NCI-H82 treated with DMSO at 0.1 percent for 48 hours (cell line): ENCODE results near the gene AFAP1.

Source experiments
- DNase-seq: peaks from one replicate; lab custom pipeline; 2025; ENCODE audit not compliant: unreplicated experiment; lab: John Stamatoyannopoulos, UW

AFAP1 gene

DNA sequence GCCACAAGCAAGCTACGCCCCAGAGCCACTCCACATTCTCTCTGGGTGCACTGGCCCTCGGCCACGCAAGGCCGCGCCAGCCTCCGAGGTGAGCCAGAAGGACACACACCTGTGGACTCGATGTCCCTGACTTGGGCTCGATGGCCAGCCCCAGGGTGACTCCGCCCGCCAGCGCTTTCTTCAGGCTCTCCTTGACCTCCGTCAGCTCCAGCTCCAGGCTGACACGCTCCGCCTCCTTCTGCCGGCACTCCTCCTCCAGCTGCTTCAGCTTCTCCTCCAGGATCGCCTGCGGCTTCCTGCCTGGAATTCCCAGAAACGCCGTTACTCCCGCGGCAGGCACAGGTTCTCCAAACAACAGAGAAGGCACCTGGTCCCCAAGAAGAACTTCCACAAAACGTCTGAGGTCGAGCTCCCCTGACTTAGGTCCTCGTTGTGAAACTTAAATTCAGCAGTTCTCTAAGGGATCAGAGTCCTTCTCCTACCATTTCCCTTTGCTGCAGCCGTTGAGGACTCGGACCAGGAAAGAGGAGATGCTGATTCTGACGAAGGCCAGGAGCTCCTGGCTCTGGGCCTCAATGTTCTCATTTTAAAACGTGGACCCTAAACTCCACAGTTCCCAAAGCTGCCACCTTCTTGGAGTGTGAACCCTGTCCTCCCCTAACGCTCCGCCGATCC lies 166.8 kb downstream of the AFAP1 start:
- no peak for DNase-seq

DNA sequence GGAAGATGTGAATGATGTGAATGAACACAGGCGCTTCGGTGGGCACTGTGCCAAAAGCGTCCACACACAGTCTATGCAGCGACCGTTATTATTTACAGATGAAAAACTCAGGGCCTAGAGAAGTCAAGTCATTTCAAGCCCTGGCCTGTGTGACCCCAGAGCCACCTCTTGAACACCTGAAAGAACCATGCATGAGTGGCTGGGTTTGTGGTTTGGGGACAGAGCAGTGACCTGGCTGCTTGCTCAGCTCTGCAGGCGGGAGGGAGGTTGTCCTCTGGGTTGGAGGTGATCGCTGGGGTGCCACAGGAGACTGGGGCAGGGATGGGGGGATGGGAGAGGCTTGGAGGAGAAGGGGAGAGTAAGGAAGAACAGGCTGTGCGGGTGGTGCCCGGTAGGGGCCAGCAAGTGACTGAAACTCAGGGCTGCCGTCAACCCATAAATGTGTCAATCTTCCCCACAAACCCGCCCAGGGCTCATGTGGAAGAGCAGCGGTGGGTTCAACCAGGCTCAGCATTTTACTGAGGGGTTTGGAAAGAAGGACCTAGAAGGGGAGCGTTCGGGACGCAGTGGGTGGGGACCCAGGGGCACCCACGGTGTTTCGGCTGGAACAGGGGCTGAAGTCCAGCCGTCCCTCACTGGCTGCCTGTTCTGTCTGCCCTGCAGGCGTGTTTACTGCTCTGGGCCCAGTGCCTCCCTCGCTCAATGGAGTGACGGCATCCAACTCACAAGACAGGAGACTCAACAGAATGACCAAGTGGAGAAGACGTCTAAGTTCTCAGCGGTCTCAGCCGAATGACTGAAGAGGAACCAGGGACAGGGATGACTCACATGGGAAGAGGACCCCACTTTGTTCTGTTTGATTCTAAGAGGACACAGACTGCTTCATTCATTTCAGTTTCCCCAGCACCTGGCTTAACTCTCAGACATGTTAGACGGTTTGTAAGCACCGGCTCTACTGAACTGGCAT lies 167.8 kb downstream of the AFAP1 start:
- no peak for DNase-seq

DNA sequence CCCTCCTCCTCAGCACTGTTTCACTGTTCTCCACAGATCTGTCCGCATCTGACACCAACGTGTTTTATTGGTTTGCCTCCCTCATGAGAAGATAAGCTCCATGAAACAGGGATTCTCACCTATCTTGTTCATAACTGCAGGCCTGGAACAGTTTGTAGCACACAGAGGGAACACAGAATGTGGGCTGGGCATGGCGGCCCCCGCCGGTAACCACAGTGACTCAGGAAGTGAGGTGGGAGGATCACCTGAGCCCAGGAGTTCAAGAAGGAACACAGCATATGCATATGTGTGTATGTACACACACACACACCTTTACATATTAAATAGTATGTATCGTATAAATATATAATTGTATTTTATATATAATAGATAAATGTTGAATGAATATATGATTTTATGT lies 168.6 kb downstream of the AFAP1 start:
- DNase-seq: no peak

DNA sequence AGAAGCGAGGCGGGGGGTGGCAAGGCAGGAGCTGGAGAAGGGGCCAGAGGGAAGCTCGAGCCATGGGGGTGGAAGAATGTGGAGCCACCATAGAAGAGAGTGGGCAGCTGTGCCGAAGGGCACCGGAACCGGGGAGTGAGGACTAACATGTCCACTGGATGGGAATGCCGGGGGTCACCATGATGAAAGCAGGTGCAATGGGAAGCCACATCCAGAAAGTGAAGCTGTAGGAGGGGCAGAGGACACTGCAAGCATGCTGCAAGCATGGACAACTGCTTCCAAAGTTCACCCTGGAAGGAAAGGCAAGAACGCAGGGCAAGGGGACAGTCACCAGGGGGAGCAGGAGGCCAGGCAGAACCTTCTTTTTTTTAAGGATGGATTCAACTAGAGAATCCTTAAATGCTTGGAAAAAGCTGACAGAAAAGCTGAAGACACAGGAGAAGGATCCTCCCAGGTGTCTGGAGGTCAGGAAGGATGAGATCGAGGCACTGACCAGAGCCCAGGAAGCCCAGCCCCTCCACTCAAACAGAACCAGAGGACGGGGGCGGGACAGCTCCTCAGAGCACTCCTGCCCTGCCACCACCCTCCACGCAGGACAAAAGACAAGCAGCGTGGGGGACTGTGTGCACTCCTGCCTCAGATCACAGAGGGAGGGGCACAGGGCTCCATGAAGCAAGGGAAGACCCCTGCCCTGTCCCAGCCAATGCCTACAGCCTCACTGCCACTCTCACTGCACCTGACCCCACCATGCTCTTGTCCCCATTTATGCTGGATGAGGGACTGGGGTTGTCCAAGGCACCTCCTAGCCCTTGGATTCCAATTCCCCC lies 169.2 kb downstream of the AFAP1 start:
- no peak for DNase-seq

DNA sequence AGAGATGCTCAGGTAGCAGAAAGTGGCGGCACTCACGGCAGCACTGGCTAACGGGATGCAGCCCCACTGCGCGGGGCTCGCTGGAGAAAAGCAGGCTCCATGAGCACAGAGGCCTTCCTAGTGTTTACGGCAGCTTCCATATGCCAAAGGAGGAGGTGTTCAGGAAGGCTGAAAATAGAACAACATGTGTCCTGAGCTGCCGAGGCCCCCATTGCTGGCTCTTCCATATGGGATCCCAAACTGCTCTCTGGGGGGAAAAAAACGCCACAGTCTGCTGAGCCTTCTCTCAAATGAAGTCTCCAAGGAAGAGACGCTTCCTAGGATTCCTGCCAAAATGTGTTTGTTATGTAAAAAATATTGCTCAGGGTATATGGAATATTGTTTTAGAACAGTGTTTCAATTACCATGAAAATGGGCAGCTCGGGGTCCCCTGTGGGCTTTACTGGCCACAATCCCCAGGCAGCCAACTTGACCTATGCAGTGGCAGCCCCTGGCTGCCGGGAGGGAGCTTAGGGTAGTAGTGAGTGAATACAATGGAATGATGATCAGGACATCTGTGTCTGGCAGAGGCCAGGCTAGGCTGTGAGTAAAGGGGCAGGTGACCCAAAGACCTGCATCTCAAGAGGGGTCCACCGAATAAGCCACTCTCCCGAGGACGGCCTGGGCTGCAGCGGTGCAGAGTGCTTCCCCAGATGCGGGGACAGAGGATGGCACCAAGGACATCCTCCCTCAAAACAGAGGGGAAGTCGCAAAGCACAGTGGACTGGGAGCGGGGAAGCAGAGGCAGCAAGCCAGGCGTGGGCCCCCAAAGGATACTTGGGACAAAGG lies 170.1 kb downstream of the AFAP1 start:
- DNase-seq: no peak

DNA sequence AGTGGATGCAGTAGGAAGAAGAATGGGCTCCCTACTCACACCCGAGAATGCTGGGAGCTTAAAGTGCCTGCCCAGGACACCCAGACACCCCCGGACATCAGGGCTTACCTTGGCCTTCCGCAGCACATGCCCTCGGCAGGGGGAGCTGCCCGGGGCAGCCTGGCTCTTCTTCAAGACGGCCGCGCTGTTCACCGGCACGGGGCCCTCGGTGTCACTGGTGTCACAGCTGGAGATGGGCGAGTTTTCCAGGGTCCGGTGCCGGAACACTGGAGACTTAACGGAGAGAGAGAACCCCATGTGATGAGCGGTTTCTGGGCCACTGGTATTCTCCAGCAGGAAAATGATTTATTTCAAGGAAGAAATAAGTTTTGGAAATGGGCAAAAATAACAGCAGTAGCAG lies 170.9 kb downstream of the AFAP1 start:
- DNase-seq: no peak

DNA sequence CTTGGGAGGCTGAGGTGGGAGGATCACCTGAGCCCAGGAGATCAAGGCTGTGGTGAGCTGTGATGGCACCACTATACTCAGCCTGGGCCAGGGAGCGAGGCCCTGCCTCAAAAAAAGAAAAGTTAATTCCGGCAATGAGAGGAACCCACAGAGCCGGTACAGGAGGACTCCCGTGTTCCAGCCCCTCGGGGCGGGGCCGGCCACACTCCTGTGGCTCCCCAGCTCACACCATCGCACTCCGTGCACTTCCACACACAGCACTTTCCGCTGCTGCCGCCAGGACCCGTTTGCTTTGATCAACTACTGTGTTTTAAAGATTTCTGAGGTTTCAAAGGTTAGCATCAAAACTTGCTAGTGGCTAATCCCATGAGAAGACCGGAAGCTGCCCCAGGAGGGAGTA lies 171.7 kb downstream of the AFAP1 start:
- DNase-seq: no peak

DNA sequence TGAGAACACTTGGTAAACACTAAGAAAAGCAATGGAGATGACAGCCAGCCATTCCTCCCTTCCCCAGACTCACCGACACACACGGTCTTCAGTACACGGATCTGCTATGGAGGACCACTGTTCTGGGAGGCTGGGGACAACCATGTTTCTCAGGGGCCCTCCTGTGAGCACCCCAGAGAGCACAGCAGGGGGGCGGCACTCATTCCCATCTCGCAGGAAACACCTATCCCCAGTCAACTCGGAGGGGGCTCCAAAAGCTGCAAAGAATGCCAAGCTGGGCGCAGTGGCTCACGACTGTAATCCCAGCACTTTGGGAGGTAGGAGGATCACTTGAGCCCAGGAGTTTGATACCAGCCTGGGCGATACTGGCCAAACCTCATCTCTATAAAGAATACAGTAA lies 172.1 kb downstream of the AFAP1 start:
- DNase-seq: no peak

DNA sequence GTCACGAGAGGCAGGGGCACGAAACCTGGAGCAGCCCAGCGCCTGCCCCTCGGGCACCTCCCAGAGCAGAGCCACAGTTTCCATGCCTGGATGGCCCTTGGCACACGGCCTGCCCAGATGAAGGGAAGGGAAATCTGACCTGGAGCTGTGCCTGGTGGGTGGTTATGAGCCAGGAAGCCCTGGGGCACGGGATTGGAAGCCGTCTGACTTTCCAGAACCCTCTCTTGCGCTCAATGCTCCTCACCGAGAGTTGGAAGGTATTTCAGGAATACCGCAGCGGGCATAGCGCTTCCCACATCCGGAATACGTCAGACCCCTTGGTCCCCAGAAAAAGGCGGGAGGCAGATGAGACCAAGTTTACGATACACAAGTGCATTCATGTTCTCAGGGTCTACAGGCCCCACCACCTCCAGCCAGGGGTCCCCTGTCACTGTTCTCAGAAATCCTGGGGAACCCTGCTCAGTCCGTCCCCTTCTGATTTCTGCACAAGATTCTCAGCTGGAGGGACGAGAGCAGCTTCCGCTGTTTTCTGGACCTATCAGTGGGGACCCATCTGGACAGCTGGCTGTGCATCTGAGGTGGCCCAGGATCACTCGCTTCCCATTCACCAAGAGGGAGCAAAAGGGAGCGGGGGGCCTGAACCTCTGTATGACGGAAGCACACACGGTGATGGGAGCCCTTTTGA lies 172.9 kb downstream of the AFAP1 start:
- DNase-seq: no peak

DNA sequence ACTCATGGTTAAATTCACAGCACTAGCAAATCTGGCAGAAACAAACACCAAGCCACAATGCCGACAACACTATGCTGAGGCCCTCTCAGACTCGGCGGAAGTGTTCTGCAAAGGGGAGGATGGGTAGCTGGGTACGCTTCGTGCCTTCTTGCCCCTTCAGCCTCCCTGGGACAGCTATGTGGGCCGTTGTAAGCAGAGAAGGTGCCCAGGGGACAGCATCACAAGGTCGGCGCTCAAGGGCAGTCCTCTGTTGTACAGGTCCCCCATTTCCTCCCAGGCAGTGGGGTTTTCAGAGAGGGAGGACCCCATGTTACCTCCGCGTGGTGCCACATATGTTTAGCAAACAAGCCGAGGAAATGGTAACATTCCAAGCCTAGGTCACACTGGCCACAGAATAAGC lies 173.6 kb downstream of the AFAP1 start:
- no peak for DNase-seq

DNA sequence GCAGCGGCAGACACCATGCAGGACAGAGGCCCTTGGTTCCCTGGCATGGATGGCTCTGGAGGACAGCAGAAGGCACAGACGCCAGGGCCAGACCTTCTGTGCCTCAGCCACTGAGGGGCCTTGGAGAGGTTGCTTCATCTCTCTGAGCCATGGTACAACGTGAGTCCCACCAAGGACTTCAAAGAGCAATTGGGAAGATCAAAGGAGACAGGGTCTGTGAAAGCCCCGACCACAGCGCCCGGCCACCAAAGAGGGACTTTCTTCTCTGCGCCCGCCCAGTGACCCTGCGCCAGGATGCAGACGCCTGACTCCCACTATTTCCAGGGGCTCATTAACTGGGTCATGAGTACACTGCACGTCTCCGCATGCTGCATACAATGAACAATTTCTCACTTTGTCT lies 174.0 kb downstream of the AFAP1 start:
- DNase-seq: no peak

DNA sequence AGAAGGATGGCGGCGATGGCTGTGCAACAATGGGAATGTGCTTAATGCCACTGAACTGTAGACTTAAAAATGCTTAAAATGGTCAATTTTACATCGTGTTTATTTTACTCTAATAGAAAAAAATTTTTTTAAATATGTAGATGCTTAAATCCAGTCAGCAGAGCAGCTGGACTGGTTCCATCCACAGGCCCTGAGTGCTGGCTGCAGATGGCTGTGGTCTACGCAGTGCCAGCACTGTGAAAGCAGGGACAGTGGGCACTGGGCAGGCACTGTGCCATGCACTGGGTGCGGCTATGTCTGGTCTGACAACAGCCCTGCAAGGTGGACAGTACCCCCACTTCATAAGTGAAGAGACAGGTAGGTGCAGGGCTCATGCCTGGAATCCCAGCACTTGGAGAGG lies 175.2 kb downstream of the AFAP1 start:
- DNase-seq: no peak

DNA sequence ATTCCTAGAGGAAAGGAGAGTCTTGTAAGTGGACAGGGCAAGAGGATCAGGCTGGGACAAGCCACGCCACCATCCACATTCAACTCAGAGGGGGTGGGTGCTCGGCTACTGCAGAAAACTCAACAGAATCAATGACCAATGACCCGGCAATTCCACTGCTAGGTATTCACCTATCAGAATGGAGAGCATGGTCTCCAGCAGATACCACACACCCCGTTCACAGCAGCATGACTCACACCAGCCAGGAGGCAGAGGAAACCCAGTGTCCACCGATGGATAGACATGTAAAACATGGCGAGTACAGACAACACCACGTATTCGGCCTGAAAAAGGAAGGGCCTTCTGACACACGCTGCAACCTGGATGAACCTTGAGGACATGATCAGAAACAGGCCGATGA lies 175.9 kb downstream of the AFAP1 start:
- DNase-seq: no peak

DNA sequence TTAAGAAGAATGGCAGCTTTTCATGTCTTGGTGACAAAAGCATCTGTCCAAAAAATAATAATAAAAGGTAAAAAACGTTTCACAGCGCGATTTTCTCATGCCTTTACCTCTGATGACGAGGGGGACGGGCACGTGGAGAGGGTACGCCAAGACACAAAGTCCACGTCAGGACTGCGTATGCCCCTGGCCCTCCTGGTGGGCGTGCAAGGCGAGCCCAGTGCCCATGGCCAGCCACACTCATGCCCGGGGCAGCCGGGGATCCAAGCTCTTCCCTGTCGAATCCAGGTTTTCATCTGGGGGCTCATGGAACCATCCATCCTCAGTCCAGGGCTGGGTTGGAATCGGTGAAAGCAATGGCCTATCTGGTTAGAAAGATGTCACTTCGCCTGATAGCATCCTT lies 176.6 kb downstream of the AFAP1 start:
- no peak for DNase-seq

DNA sequence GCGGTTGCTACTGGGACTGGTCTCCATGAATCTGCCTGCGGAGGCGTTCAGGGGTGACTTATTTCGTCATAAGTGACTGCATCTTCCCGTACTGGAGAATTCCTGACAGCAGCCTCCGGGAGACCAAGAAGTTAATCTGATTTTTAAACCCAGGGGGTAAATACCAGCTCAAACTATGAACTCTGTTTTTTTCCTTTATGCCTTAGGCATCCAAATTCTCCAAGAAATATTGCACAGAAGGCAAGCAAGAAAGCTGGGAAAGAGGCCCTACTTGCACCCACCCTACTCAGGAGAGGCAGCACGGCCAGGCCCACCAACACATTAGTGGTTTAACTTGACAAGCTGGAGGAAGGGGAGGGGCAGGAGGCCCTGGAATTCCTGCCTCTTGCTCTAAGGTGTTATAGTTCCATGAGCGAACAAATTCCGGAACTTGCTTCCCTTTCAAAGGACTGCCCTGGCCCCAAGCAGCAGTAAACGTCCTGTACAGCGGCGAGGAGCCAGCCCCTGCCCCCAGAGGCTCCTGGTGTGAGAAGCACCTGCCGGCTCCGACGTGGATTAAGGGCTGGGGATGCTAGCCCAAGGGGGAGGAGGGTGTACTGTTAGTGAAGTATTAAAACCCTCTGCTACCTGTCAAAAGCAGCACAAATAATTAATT lies 177.2 kb downstream of the AFAP1 start:
- DNase-seq: no peak

DNA sequence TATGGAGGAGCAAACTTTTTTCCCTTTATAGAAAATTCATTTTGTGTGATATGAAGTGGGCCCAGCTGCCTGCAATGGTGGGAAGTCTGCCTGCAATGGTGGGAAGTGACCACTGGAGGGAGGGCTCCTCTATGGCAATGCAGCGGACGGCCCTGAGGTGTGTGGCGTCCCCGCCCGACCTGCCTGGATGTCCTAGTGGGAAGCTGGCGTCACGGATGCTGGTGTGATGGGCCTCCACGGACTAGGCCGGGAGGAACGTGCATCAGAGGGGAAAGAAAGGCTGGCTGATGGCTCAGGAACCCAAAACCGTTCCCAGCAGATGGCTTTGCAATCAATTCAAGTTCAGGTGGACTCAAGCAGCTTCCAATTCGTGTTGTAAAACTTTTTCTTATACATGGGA lies 177.9 kb downstream of the AFAP1 start:
- no peak for DNase-seq

DNA sequence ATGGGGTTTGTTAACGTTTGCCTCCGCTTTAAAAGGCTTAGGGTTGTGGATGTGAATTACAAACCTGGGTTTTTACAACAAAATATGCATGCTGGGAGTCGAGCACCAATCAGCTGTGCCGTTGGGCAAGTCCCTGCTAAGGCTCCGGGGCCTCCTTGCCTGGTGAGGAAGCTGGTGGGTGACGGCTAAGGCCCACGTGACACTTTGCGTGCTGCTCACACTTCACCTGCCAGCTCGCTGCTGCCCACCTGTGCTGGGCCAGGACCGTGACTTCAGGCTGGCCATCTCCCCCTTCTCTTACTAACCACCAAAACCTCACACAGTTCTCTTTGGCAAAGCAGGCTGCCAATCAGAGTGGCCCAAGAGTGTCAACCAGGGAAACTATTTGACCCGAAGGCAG lies 178.3 kb downstream of the AFAP1 start:
- DNase-seq: no peak

DNA sequence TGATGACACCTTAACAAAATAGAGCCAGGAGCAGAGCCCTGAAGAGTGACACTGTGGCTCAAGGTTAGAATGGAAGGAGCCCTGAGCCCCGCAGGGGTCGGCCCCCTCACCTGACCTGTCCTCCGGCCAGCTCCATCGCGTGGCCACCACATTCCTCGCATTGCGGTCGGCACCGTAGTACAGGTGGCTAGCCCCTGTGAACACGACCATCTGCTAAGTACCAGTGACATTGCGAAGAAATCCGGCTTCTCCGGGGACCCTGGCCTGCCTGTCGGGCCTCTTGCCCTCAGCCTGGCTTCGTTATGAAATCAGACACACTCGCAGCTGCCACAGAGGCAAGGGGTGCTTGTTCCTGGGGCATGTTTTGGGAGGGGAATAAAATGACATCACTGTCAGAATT lies 179.0 kb downstream of the AFAP1 start:
- no peak for DNase-seq

DNA sequence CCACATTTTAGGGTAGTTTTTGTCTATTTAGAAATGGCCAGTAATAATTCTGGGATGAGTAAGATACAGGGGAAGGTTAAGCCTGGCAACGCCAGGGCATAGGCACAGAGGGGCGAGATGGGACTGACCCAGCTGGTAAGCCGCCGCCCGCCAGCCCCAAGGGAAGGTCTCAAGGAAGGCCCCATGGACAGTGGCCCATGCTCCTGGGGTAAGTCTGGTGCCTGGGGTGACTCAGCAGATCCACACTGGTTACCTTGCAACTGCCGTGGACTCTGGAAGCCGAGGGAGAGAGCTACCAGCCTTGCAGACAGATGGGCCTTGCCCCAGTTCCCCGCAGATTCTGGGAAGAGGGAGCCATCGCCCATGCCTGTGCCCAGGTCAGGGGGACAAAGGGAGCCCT lies 179.4 kb downstream of the AFAP1 start:
- no peak for DNase-seq

DNA sequence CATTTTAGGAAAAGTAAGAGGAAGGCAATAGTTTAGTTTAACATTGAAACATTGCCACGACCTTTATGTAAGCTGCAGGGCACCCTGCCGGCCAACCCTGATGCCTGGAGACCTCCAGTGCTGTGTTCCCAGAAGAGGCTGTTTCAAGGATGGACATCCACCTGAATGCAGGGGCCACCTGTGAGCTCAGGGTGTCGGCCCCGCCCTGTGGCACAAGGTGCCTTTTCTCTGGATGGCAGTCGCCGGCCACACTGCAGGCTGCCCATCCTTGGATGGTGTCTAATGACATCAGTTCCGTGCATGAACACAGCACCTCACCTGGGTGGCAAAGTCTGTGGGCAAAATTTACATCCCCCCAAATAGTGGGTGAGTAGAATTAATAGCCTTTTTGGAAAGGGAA lies 180.0 kb downstream of the AFAP1 start:
- DNase-seq: no peak
